ENCODE measurements around the gene HES7. TPM values are rescaled to one million over a fixed set of nuclear protein-coding genes. Genes with fewer than 3 reads are reported as not detected.
A peak's percentile ranks its signal among the peaks of the same experiment; 100 is the strongest.

HES7 gene
- total and polyA plus RNA-seq, 9 of the 15 experiments (the other 6 are each of a cell fraction or from before 2014, with no cell fraction given): 0.03 to 1.7 (median 0.14) TPM; not detected in 1

DNA sequence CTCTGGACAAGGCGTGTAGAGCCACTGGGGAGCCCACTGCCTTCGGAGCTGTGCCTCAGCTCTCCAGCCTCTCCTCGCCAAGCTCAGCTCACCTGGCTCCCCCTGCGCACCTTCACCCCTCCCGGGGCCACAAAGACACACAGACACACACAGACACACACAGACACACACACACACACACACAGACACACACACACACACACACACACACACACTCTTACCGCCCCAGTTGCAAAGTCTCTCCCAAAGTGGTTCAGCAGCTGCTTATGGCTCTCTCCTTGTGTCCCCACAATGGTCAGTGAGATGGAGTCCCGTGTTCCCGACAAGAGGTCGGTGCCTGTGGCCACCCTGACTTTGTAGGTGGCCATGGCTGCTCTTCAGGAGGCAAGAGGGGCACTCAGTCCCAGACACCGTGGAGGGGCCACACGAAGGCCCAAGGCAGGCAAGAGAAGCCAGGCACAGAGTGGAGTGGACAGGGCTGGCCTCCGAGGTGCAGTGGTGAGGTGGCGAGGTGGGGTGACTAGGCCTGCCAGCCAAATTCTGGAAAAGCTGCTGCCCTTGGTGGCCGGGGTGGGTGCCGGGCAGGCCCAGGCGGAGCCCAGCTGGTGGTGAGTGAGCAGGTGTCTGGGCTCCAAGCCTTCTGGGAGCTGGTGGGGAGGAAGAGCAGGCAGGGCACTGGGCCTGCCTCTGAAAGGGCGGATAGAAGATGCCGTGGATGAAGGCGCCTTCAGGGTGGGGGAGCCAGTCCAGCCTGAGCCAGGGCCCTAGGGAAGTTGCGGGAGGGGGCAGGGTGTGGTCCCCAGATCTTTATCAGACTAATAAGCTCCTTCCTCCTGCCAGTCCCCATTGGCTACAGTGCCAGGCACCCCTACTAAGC lies 36.6 kb downstream of the HES7 start, which contains the start of gene ALOX12B:
TSS of gene ALOX12B (minus strand) at position 642 of the 877 bp plus-strand sequence. CDS start at position 368, 274 bp downstream.
- ATAC-seq (no peak), FAIRE-seq (no peak), DNase-seq (ENCODE audit: extremely low read depth in 1 of 4, low spot score in 3 of 4) (peak in 2 of 4 experiments; percentile 47)
- TF ChIP-seq, protein P1, sequence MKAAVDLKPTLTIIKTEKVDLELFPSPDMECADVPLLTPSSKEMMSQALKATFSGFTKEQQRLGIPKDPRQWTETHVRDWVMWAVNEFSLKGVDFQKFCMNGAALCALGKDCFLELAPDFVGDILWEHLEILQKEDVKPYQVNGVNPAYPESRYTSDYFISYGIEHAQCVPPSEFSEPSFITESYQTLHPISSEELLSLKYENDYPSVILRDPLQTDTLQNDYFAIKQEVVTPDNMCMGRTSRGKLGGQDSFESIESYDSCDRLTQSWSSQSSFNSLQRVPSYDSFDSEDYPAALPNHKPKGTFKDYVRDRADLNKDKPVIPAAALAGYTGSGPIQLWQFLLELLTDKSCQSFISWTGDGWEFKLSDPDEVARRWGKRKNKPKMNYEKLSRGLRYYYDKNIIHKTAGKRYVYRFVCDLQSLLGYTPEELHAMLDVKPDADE (conservative IDR thresholded peaks at IDR 0.05; ENCODE audit: control insufficient read depth, low read depth, low read length): no peak
- TF ChIP-seq ZNF324 (CRISPR knock-in tag; IDR thresholded peaks at IDR 0.05) (no peak), NFYB (IDR thresholded peaks at IDR 0.05; ENCODE audit: extremely low read depth, insufficient read length) (no peak), TSC22D4 (tag; IDR thresholded peaks at IDR 0.05) (no peak), HNRNPK (IDR thresholded peaks at IDR 0.05; ENCODE audit: low read depth, low read length, poor library complexity, severe bottlenecking) (no peak), RBM34 (IDR thresholded peaks at IDR 0.05; ENCODE audit: borderline replicate concordance, insufficient read depth, low read length) (no peak), RFX7 (CRISPR knock-in tag; IDR thresholded peaks at IDR 0.05) (no peak), ZNF444 (CRISPR knock-in tag; IDR thresholded peaks at IDR 0.05) (no peak), STAG1 (CRISPR knock-in tag; IDR thresholded peaks at IDR 0.05; ENCODE audit: borderline replicate concordance) (no peak)
- TF ChIP-seq, protein P2, sequence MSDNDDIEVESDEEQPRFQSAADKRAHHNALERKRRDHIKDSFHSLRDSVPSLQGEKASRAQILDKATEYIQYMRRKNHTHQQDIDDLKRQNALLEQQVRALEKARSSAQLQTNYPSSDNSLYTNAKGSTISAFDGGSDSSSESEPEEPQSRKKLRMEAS (CRISPR knock-in tag; IDR thresholded peaks at IDR 0.05): no peak
- TF ChIP-seq, protein P3, sequence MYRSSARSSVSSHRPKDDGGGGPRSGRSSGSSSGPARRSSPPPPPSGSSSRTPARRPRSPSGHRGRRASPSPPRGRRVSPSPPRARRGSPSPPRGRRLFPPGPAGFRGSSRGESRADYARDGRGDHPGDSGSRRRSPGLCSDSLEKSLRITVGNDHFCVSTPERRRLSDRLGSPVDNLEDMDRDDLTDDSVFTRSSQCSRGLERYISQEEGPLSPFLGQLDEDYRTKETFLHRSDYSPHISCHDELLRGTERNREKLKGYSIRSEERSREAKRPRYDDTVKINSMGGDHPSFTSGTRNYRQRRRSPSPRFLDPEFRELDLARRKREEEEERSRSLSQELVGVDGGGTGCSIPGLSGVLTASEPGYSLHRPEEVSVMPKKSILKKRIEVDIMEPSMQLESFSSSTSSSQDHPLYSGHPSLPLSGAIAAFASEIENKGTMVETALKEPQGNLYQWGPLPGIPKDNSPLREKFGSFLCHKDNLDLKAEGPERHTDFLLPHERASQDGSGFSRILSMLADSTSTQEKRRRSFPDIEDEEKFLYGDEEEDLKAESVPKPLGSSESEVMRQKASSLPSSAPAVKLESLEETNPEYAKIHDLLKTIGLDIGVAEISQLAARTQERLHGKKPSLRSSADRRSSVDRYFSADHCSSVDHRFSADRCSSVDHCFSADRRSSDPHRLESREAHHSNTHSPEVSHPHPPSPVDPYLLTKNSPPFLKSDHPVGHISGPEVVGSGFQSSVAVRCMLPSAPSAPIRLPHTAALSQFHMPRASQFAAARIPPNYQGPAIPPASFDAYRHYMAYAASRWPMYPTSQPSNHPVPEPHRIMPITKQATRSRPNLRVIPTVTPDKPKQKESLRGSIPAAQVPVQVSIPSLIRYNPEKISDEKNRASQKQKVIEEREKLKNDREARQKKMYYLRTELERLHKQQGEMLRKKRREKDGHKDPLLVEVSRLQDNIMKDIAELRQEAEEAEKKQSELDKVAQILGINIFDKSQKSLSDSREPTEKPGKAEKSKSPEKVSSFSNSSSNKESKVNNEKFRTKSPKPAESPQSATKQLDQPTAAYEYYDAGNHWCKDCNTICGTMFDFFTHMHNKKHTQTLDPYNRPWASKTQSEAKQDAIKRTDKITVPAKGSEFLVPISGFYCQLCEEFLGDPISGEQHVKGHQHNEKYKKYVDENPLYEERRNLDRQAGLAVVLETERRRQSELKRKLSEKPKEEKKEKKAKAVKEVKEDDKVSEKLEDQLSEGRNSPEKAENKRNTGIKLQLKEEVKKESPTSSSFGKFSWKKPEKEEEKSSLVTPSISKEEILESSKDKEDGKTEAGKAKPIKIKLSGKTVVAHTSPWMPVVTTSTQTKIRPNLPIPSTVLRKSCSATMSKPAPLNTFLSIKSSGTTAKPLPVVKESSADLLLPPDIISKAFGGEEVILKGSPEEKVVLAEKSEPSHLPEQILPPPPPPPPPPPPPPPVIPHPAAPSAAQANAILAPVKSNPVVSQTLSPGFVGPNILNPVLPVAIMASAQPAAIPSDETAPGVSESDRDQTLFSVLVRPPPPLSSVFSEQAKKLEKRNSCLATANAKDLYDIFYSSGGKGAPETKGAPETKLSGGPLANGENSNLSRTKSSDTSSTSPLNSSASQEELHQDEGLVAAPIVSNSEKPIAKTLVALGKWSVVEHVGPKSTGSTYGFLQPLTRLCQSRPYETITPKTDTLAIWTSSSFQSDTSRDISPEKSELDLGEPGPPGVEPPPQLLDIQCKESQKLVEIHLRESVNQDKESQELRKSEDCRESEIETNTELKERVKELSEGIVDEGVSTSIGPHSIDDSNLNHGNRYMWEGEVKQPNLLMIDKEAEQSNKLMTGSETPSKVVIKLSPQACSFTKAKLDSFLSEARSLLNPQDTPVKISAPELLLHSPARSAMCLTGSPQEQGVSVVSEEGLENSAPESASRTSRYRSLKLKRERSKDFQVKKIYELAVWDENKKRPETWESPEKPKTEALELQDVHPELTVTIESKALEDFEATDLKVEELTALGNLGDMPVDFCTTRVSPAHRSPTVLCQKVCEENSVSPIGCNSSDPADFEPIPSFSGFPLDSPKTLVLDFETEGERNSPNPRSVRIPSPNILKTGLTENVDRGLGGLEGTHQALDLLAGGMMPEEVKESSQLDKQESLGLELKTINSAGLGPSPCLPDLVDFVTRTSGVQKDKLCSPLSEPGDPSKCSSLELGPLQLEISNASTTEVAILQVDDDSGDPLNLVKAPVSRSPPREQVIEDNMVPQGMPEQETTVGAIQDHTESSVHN (IDR thresholded peaks at IDR 0.05; ENCODE audit: borderline replicate concordance in 1 of 2, low read depth in 1 of 2): no peak
- POLR2A ChIA-PET: interaction anchor here (0.7 to 1.2 kb wide), 2 partner anchors 10 to 39 kb away, joined by 4 to 7 read pairs; no protein-coding TSS in a partner anchor
- no peaks in the 10 kb centered on the region for H3K9me3 ChIP-seq (replicated peaks; ENCODE audit: control insufficient read depth, insufficient read depth, low read depth, low read length)
- peaks cover 6% of the 10 kb centered on the region in 2 experiments; a peak in 4 of 5 replicates for H3K4me1 ChIP-seq (replicated peaks in 1 of 2; ENCODE audit: control insufficient read depth in 2 of 2, insufficient read depth in 2 of 2, low read length in 2 of 2)
- BruUV-seq (replicated peaks): no TSS peak
- 15% methylated on average over 17 of the region's 20 CpGs for WGBS (ENCODE audit: insufficient coverage, low coverage, missing lambda C conversion rate)
- no peak within 1 kb of the TSS; a peak in 1 of 4 replicates for H3K9ac ChIP-seq (ENCODE audit: insufficient read depth in 1 of 2, low read depth in 2 of 2, low read length in 2 of 2)
- CTCF ChIA-PET (ENCODE audit: low intra/inter-chr PET ratio): no interaction called here
- H3K4me2 ChIP-seq (ENCODE audit: insufficient read depth, low read length): no peak within 1 kb of the TSS
- intact Hi-C loops (cut with micrococcal nuclease): no loop called here
- no peak within 1 kb of the TSS for H2AFZ ChIP-seq (ENCODE audit: low read depth, low read length)
- H3K27ac ChIP-seq (ENCODE audit: extremely low read depth, low read depth, low read length): no peak within 1 kb of the TSS
- no peaks in the 10 kb centered on the region for H3K9me1 ChIP-seq (ENCODE audit: control insufficient read depth, insufficient read depth, low read length)
- no peaks in the 10 kb centered on the region for H3K36me3 ChIP-seq (ENCODE audit: control insufficient read depth, insufficient read depth, low read length)
- in situ Hi-C loops (cut with MboI): no loop called here
- peaks cover 3 to 23% of the 10 kb centered on the region in 2 experiments; a peak in 2 of 5 replicates for H3K27me3 ChIP-seq (ENCODE audit: control insufficient read depth in 2 of 2, insufficient read depth in 2 of 2, low read length in 2 of 2)
- no peaks in the 10 kb centered on the region for H3K79me2 ChIP-seq (ENCODE audit: control insufficient read depth, insufficient read depth, low read length)
- H4K20me1 ChIP-seq (replicated peaks; ENCODE audit: control insufficient read depth, insufficient read depth, low read length): no peaks in the 10 kb centered on the region
- H3K4me3 ChIP-seq: no peak within 1 kb of the TSS

Measured in K562 (cell line).